ENCODE results near the gene ZFX.
"Not testable (repeated sequence)": the region's sequence is repeated elsewhere in the genome, so short reads cannot be mapped to it uniquely, and the experiment has no call there.

Gene ZFX

GRCh38 chrX:24149351-24150050 lies at the start of gene ZFX:
ZFX (plus strand) TSS chrX:24149729; CDS start chrX:24172743, 23,014 bp downstream.
- peak within 1 kb of the TSS; percentile 57 for H3K9ac ChIP-seq (ENCODE audit: low read length)
- H3K27me3 ChIP-seq (ENCODE audit: control insufficient read depth, insufficient read depth, low read length), result no peaks in the 10 kb centered on the region
- peak within 1 kb of the TSS; percentile 97 for H3K27ac ChIP-seq (ENCODE audit: low read depth, low read length)
- H3K36me3 ChIP-seq (ENCODE audit: control insufficient read depth, insufficient read depth, low read length), result no peaks in the 10 kb centered on the region
- H3K4me3 ChIP-seq (ENCODE audit: low read length), result peak within 1 kb of the TSS; percentile 83
- H3K4me1 ChIP-seq (ENCODE audit: control insufficient read depth, insufficient read depth, low read length), result peaks cover 29% of the 10 kb centered on the region

- H3K4me3 ChIP-seq (ENCODE audit: low read length), result no peak overlapping the region
- no peaks in the 10 kb centered on the region for H3K27me3 ChIP-seq (ENCODE audit: control insufficient read depth, insufficient read depth, low read length)
- H3K9ac ChIP-seq (ENCODE audit: low read length), result no peak overlapping the region
- no peaks in the 10 kb centered on the region for H3K36me3 ChIP-seq (ENCODE audit: control insufficient read depth, insufficient read depth, low read length)
- H3K4me1 ChIP-seq (ENCODE audit: control insufficient read depth, insufficient read depth, low read length), result no peaks in the 10 kb centered on the region
- H3K27ac ChIP-seq (ENCODE audit: low read depth, low read length), result no peak overlapping the region
These were observed 48.8 kb upstream of the ZFX start for GRCh38 chrX:24100713-24101112.

- Histone ChIP-seq H3K9ac (ENCODE audit: low read length) (no peak overlapping the region), H3K36me3 (ENCODE audit: control insufficient read depth, insufficient read depth, low read length) (no peaks in the 10 kb centered on the region), H3K27ac (ENCODE audit: low read depth, low read length) (no peak overlapping the region), H3K4me1 (ENCODE audit: control insufficient read depth, insufficient read depth, low read length) (no peaks in the 10 kb centered on the region), H3K27me3 (ENCODE audit: control insufficient read depth, insufficient read depth, low read length) (no peaks in the 10 kb centered on the region), H3K4me3 (ENCODE audit: low read length) (no peak overlapping the region)
These were observed 39.5 kb upstream of the ZFX start for GRCh38 chrX:24110069-24110468.

GRCh38 chrX:24113181-24113580 lies 36.3 kb upstream of the ZFX start:
- Histone ChIP-seq H3K4me1 (ENCODE audit: control insufficient read depth, insufficient read depth, low read length) (peaks cover 7% of the 10 kb centered on the region), H3K4me3 (ENCODE audit: low read length) (no peak overlapping the region), H3K27ac (ENCODE audit: low read depth, low read length) (no peak overlapping the region), H3K36me3 (ENCODE audit: control insufficient read depth, insufficient read depth, low read length) (no peaks in the 10 kb centered on the region), H3K27me3 (ENCODE audit: control insufficient read depth, insufficient read depth, low read length) (no peaks in the 10 kb centered on the region), H3K9ac (ENCODE audit: low read length) (no peak overlapping the region)

GRCh38 chrX:24117258-24117657 lies 32.3 kb upstream of the ZFX start:
- no peak overlapping the region for H3K4me3 ChIP-seq (ENCODE audit: low read length)
- no peaks in the 10 kb centered on the region for H3K27me3 ChIP-seq (ENCODE audit: control insufficient read depth, insufficient read depth, low read length)
- no peak overlapping the region for H3K9ac ChIP-seq (ENCODE audit: low read length)
- peak overlapping the region; percentile 25 for H3K27ac ChIP-seq (ENCODE audit: low read depth, low read length)
- H3K4me1 ChIP-seq (ENCODE audit: control insufficient read depth, insufficient read depth, low read length), result peaks cover 7% of the 10 kb centered on the region
- H3K36me3 ChIP-seq (ENCODE audit: control insufficient read depth, insufficient read depth, low read length), result no peaks in the 10 kb centered on the region

- Histone ChIP-seq H3K36me3 (ENCODE audit: control insufficient read depth, insufficient read depth, low read length) (no peaks in the 10 kb centered on the region), H3K27ac (ENCODE audit: low read depth, low read length) (no peak overlapping the region), H3K27me3 (ENCODE audit: control insufficient read depth, insufficient read depth, low read length) (no peaks in the 10 kb centered on the region)
These were observed 25.2 kb upstream of the ZFX start for GRCh38 chrX:24124244-24124799.

GRCh38 chrX:24125028-24125612 lies 24.4 kb upstream of the ZFX start:
- H3K36me3 ChIP-seq (ENCODE audit: control insufficient read depth, insufficient read depth, low read length), result no peaks in the 10 kb centered on the region
- no peak overlapping the region for H3K9ac ChIP-seq (ENCODE audit: low read length)
- no peak overlapping the region for H3K4me3 ChIP-seq (ENCODE audit: low read length)
- no peaks in the 10 kb centered on the region for H3K27me3 ChIP-seq (ENCODE audit: control insufficient read depth, insufficient read depth, low read length)
- H3K4me1 ChIP-seq (ENCODE audit: control insufficient read depth, insufficient read depth, low read length), result no peaks in the 10 kb centered on the region
- no peak overlapping the region for H3K27ac ChIP-seq (ENCODE audit: low read depth, low read length)

More at GRCh38 chrX:24124244-24124799, 25.2 kb upstream of the ZFX start:
- Histone ChIP-seq H3K4me1 (ENCODE audit: control insufficient read depth, insufficient read depth, low read length) (no peaks in the 10 kb centered on the region), H3K9ac (ENCODE audit: low read length) (no peak overlapping the region), H3K4me3 (ENCODE audit: low read length) (no peak overlapping the region)

- Histone ChIP-seq H3K27me3 (ENCODE audit: control insufficient read depth, insufficient read depth, low read length) (no peaks in the 10 kb centered on the region), H3K4me3 (ENCODE audit: low read length) (no peak overlapping the region), H3K27ac (ENCODE audit: low read depth, low read length) (no peak overlapping the region), H3K36me3 (ENCODE audit: control insufficient read depth, insufficient read depth, low read length) (no peaks in the 10 kb centered on the region), H3K4me1 (ENCODE audit: control insufficient read depth, insufficient read depth, low read length) (no peaks in the 10 kb centered on the region), H3K9ac (ENCODE audit: low read length) (no peak overlapping the region)
These were observed 18.1 kb upstream of the ZFX start for GRCh38 chrX:24131476-24131875.

GRCh38 chrX:24133312-24133711 lies 16.2 kb upstream of the ZFX start:
- Histone ChIP-seq H3K27me3 (ENCODE audit: control insufficient read depth, insufficient read depth, low read length) (no peaks in the 10 kb centered on the region), H3K27ac (ENCODE audit: low read depth, low read length) (no peak overlapping the region), H3K9ac (ENCODE audit: low read length) (no peak overlapping the region), H3K36me3 (ENCODE audit: control insufficient read depth, insufficient read depth, low read length) (no peaks in the 10 kb centered on the region), H3K4me1 (ENCODE audit: control insufficient read depth, insufficient read depth, low read length) (no peaks in the 10 kb centered on the region), H3K4me3 (ENCODE audit: low read length) (no peak overlapping the region)

GRCh38 chrX:24135768-24136167 lies 13.8 kb upstream of the ZFX start:
- H3K27ac ChIP-seq (ENCODE audit: low read depth, low read length); H3K4me1 ChIP-seq (ENCODE audit: control insufficient read depth, insufficient read depth, low read length); H3K27me3 ChIP-seq (ENCODE audit: control insufficient read depth, insufficient read depth, low read length); H3K36me3 ChIP-seq (ENCODE audit: control insufficient read depth, insufficient read depth, low read length); H3K9ac ChIP-seq (ENCODE audit: low read length); H3K4me3 ChIP-seq (ENCODE audit: low read length): not testable (repeated sequence)

GRCh38 chrX:24137192-24137591 lies 12.3 kb upstream of the ZFX start:
- Histone ChIP-seq H3K4me3 (ENCODE audit: low read length) (no peak overlapping the region), H3K27ac (ENCODE audit: low read depth, low read length) (no peak overlapping the region), H3K27me3 (ENCODE audit: control insufficient read depth, insufficient read depth, low read length) (no peaks in the 10 kb centered on the region), H3K9ac (ENCODE audit: low read length) (no peak overlapping the region), H3K36me3 (ENCODE audit: control insufficient read depth, insufficient read depth, low read length) (no peaks in the 10 kb centered on the region), H3K4me1 (ENCODE audit: control insufficient read depth, insufficient read depth, low read length) (no peaks in the 10 kb centered on the region)

- not testable (repeated sequence) for H3K27me3 ChIP-seq (ENCODE audit: control insufficient read depth, insufficient read depth, low read length); H3K27ac ChIP-seq (ENCODE audit: low read depth, low read length); H3K9ac ChIP-seq (ENCODE audit: low read length); H3K36me3 ChIP-seq (ENCODE audit: control insufficient read depth, insufficient read depth, low read length); H3K4me3 ChIP-seq (ENCODE audit: low read length)
- H3K4me1 ChIP-seq (ENCODE audit: control insufficient read depth, insufficient read depth, low read length), result peaks cover 11% of the 10 kb centered on the region
These were observed 5.5 kb upstream of the ZFX start for GRCh38 chrX:24143982-24144381.

GRCh38 chrX:24144528-24144927 lies 5.0 kb upstream of the ZFX start:
- peaks cover 11% of the 10 kb centered on the region for H3K4me1 ChIP-seq (ENCODE audit: control insufficient read depth, insufficient read depth, low read length)
- H3K36me3 ChIP-seq (ENCODE audit: control insufficient read depth, insufficient read depth, low read length), result no peaks in the 10 kb centered on the region
- no peaks in the 10 kb centered on the region for H3K27me3 ChIP-seq (ENCODE audit: control insufficient read depth, insufficient read depth, low read length)
- no peak overlapping the region for H3K9ac ChIP-seq (ENCODE audit: low read length)
- no peak overlapping the region for H3K4me3 ChIP-seq (ENCODE audit: low read length)
- no peak overlapping the region for H3K27ac ChIP-seq (ENCODE audit: low read depth, low read length)
